Measurements from ENCODE around the gene FBRSL1. TPM values are rescaled to one million over a fixed set of nuclear protein-coding genes. Genes with fewer than 3 reads are reported as not detected.
"Not testable (repeated sequence)": the region's sequence is repeated elsewhere in the genome, so short reads cannot be mapped to it uniquely, and the experiment has no call there.

Gene FBRSL1
- total and polyA plus RNA-seq, 5 donors, result 36.4 to 65.0 (median 53.9) TPM

- H3K4me3 ChIP-seq (ENCODE audit: low read length); H3K4me1 ChIP-seq (ENCODE audit: control insufficient read depth, insufficient read depth, low read length); H3K27ac ChIP-seq (ENCODE audit: low read length); H3K9me3 ChIP-seq (ENCODE audit: control insufficient read depth, low read length); H3K27me3 ChIP-seq (ENCODE audit: control insufficient read depth, insufficient read depth); intact Hi-C loops (cut with DNase I); ATAC-seq; DNase-seq: not testable (repeated sequence)
- 93% methylated on average over 20 of the region's 20 CpGs for WGBS
These were observed 43.0 kb downstream of the FBRSL1 start for GRCh38 chr12:132532711-132533583.

- DNase-seq (no peak), ATAC-seq (no peak)
- intact Hi-C loops (cut with DNase I), result no loop called here
- Histone ChIP-seq H3K9me3 (ENCODE audit: control insufficient read depth, low read length) (no peaks in the 10 kb centered on the region), H3K27me3 (ENCODE audit: control insufficient read depth, insufficient read depth) (no peaks in the 10 kb centered on the region), H3K27ac (ENCODE audit: low read length) (no peak overlapping the region), H3K4me3 (ENCODE audit: low read length) (no peak overlapping the region), H3K4me1 (ENCODE audit: control insufficient read depth, insufficient read depth, low read length) (no peaks in the 10 kb centered on the region)
- WGBS, result 97% methylated on average over 6 of the region's 6 CpGs
These were observed 43.6 kb downstream of the FBRSL1 start for GRCh38 chr12:132533584-132533958.

DNA sequence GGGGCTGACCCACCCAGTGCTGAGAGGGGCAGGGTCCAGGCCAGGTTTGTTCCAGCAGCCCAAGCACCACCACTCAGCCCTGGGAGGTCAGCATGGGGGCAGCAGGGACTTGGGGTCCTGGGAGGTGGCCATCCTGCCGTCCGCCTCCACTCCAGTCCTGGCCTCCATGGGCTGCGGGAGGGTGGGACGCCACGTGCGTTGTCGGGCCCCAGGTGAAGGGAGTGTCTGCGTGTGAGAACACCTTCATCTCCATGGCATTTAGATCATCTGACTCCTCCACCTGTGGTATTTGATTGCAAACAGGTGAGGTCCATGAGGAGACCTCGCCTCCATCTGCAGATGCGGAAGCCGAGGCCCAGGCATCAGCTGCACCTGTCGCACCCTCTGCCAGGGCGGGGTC lies 44.1 kb downstream of the FBRSL1 start:
- intact Hi-C loops (cut with DNase I), result no loop called here

DNA sequence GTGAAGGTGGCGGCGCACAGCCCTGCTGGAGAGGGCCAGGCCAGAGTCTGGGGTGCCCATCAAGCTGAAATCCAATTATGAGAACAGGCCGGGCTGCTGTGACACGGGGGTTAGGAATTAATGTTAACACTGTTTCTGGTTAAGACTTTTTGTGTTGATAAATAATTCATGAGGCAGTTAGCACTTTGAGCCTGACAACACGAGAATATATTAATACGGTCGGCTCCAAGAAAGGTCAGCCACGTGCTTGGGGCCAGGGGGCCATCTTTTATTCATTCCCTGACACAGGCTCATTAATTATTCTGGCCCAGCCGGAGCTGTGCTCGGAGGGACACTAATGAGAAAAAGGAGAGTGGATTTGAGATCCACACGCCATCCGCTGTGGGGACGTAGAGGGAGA lies 45.1 kb downstream of the FBRSL1 start:
- ATAC-seq, result no peak
- Histone ChIP-seq H3K9me3 (ENCODE audit: control insufficient read depth, low read length) (no peaks in the 10 kb centered on the region), H3K27me3 (ENCODE audit: control insufficient read depth, insufficient read depth) (no peaks in the 10 kb centered on the region), H3K4me1 (ENCODE audit: control insufficient read depth, insufficient read depth, low read length) (no peaks in the 10 kb centered on the region), H3K4me3 (ENCODE audit: low read length) (no peak overlapping the region), H3K27ac (ENCODE audit: low read length) (no peak overlapping the region)
- WGBS, result 95% methylated on average over 13 of the region's 13 CpGs
- intact Hi-C loops (cut with DNase I), result no loop called here
- no peak for DNase-seq

More for the DNA sequence above, 44.1 kb downstream of the FBRSL1 start:
- WGBS, result 98% methylated on average over 13 of the region's 13 CpGs
- no peaks in the 10 kb centered on the region for H3K27me3 ChIP-seq (ENCODE audit: control insufficient read depth, insufficient read depth)
- ATAC-seq, result no peak
- H3K4me1 ChIP-seq (ENCODE audit: control insufficient read depth, insufficient read depth, low read length), result no peaks in the 10 kb centered on the region
- no peak overlapping the region for H3K27ac ChIP-seq (ENCODE audit: low read length)
- no peak for DNase-seq
- H3K4me3 ChIP-seq (ENCODE audit: low read length), result no peak overlapping the region
- no peaks in the 10 kb centered on the region for H3K9me3 ChIP-seq (ENCODE audit: control insufficient read depth, low read length)

DNA sequence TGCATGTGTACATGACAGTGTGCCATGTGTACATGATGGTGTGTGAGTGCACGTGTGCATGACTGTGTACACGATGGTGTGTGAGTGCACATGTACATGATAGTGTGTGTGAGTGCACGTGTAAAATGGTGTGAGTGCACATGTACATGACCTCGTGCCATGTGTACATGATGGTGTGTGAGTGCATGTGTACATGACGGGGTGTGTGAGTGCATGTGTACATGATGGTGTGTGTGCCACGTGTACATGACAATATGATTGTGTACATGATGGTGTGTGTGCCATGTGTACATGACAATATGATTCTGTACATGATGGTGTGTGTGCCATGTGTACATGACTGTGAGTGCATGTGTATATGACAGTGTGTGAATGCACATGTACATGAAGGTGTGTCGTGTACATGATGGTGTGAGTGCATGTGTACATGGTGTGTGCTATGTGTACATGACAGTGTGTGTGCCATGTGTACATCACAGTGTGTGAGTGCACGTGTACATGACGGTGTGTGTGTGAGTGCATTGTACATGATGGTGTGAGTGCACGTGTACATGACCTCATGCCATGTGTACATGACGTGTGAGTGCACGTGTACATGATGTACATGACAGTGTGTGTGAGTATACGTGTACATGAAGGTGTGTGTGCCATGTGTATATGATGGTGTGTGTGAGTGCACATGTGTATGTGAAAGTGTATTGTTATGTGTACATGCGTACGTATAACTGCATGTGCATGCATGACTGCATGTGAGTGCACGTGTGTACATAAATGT lies 46.3 kb downstream of the FBRSL1 start:
- intact Hi-C loops (cut with DNase I), result no loop called here
- H3K27me3 ChIP-seq (ENCODE audit: control insufficient read depth, insufficient read depth), result no peaks in the 10 kb centered on the region
- no peak overlapping the region for H3K27ac ChIP-seq (ENCODE audit: low read length)
- no peak overlapping the region for H3K4me3 ChIP-seq (ENCODE audit: low read length)
- no peaks in the 10 kb centered on the region for H3K4me1 ChIP-seq (ENCODE audit: control insufficient read depth, insufficient read depth, low read length)
- H3K9me3 ChIP-seq (ENCODE audit: control insufficient read depth, low read length), result no peaks in the 10 kb centered on the region
- DNase-seq, result no peak
- ATAC-seq, result no peak
- 97% methylated on average over 16 of the region's 16 CpGs for WGBS

DNA sequence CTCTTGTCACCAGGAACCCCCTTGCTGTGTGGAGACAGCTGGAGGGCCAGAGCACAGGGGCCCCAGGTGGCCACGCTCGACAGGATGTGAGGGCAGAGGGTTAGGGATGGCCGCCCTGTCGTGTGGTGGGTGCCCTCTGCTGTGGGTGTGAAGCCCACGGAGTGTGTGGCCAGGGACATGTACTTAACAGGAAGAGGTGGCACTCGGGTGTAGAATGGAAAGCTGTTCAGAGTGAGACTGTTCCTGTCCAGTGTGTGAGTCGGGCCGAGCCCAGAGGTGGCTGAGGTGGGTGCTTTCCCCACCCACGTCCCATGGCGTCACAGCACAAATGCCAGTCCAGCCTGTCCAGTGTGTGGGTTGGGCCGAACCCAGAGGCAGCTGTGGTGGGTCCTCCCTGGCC lies 47.1 kb downstream of the FBRSL1 start:
- Histone ChIP-seq H3K9me3 (ENCODE audit: control insufficient read depth, low read length) (no peaks in the 10 kb centered on the region), H3K27ac (ENCODE audit: low read length) (no peak overlapping the region), H3K4me3 (ENCODE audit: low read length) (no peak overlapping the region), H3K27me3 (ENCODE audit: control insufficient read depth, insufficient read depth) (no peaks in the 10 kb centered on the region), H3K4me1 (ENCODE audit: control insufficient read depth, insufficient read depth, low read length) (no peaks in the 10 kb centered on the region)
- WGBS, result 82% methylated on average over 11 of the region's 11 CpGs
- ATAC-seq, result no peak
- DNase-seq, result no peak
- intact Hi-C loops (cut with DNase I), result no loop called here

DNA sequence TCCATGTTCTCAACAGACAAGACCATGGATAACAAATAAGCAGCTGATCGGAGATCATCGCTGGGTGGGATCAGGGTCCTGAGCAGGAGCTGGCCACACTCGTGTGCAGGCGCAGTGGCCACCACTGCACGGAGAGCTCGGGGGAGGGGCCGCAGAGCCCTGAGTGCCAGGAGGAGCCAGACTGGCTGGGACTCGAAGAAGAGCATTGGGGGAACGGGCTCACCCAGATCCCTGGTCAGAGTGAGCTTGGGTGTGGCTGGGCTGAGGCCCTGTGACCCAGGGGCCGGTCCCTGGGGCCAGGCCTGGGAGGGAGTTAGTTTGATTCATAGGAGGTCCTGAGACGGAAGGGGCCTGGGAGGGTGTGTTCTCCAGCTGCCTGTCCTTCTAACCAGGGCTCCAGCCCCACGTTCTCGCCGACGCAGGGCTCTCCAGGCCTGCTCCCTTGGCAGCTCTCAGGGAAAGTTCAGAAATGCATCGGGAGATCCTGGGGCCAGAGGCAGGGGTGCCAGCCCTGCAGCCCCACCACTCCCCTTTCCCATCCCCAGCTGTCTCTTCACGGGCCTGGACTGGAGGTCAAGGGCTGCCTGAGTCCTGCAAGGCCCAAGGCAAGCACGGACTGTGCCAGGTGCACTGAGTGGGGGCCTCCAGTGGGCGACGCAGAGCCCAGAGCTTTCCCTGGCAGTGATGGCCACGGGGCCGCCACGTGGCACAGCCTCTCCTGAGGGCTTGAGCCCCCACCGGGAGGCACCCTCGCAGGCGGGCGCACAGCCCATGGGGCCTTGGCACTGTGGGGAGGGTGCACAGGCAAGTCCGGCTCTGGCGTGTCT lies 48.1 kb downstream of the FBRSL1 start:
- WGBS, result 86% methylated on average over 29 of the region's 29 CpGs
- intact Hi-C loops (cut with DNase I), result no loop called here
- ATAC-seq (no peak), DNase-seq (no peak)
- H3K27ac ChIP-seq (ENCODE audit: low read length), result no peak overlapping the region
- H3K9me3 ChIP-seq (ENCODE audit: control insufficient read depth, low read length), result no peaks in the 10 kb centered on the region
- no peak overlapping the region for H3K4me3 ChIP-seq (ENCODE audit: low read length)
- no peaks in the 10 kb centered on the region for H3K4me1 ChIP-seq (ENCODE audit: control insufficient read depth, insufficient read depth, low read length)
- H3K27me3 ChIP-seq (ENCODE audit: control insufficient read depth, insufficient read depth), result no peaks in the 10 kb centered on the region

GRCh38 chr12:132538663-132538990 lies 48.7 kb downstream of the FBRSL1 start:
- Histone ChIP-seq H3K27me3 (ENCODE audit: control insufficient read depth, insufficient read depth) (no peaks in the 10 kb centered on the region), H3K9me3 (ENCODE audit: control insufficient read depth, low read length) (no peaks in the 10 kb centered on the region), H3K27ac (ENCODE audit: low read length) (no peak overlapping the region), H3K4me3 (ENCODE audit: low read length) (no peak overlapping the region), H3K4me1 (ENCODE audit: control insufficient read depth, insufficient read depth, low read length) (no peaks in the 10 kb centered on the region)
- intact Hi-C loops (cut with DNase I), result no loop called here
- ATAC-seq (no peak), DNase-seq (no peak)
- 92% methylated on average over 4 of the region's 4 CpGs for WGBS

- H3K9me3 ChIP-seq (ENCODE audit: control insufficient read depth, low read length), result no peaks in the 10 kb centered on the region
- H3K4me3 ChIP-seq (ENCODE audit: low read length), result no peak overlapping the region
- no peaks in the 10 kb centered on the region for H3K27me3 ChIP-seq (ENCODE audit: control insufficient read depth, insufficient read depth)
- no peaks in the 10 kb centered on the region for H3K4me1 ChIP-seq (ENCODE audit: control insufficient read depth, insufficient read depth, low read length)
- intact Hi-C loops (cut with DNase I), result no loop called here
- no peak for ATAC-seq
- 94% methylated on average over 22 of the region's 23 CpGs for WGBS
- no peak for DNase-seq
- H3K27ac ChIP-seq (ENCODE audit: low read length), result no peak overlapping the region
These were observed 49.2 kb downstream of the FBRSL1 start for GRCh38 chr12:132539016-132539773.

DNA sequence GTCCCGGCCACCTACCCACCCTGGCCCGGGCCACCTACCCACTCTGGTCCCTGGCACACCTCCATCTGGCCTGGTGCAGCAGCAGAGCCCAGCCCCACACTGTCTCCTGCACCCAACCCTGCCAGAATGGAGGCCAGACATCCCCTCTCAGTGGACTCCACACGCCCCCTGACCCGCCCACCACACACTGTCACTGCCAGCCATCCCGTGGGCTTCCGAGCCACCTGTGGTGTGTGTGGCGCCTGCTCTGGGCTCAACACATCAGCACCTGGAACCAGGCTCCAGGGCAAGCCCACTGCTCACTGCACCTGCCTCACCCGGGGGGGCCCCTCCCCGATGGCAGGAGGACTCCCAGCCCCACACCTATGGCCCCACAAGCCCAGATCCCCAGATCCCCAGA lies 50.5 kb downstream of the FBRSL1 start:
- no peaks in the 10 kb centered on the region for H3K9me3 ChIP-seq (ENCODE audit: control insufficient read depth, low read length)

More for the DNA sequence above, 50.5 kb downstream of the FBRSL1 start:
- ATAC-seq (no peak), DNase-seq (no peak)
- H3K27me3 ChIP-seq (ENCODE audit: control insufficient read depth, insufficient read depth), result no peaks in the 10 kb centered on the region
- no peaks in the 10 kb centered on the region for H3K4me1 ChIP-seq (ENCODE audit: control insufficient read depth, insufficient read depth, low read length)
- WGBS, result 93% methylated on average over 9 of the region's 9 CpGs
- H3K4me3 ChIP-seq (ENCODE audit: low read length), result no peak overlapping the region
- intact Hi-C loops (cut with DNase I), result no loop called here
- H3K27ac ChIP-seq (ENCODE audit: low read length), result no peak overlapping the region
